PC-3 (cell line): Measurements from ENCODE around the gene CLASP1.

Experiments used
- CTCF ChIP-seq: fragments of 300-600 bp; sonication (generic); conservative IDR thresholded peaks from 2 replicates; pipeline ENCODE4 v1.5.1; 2017; ENCODE audit warnings: antibody characterized with exemption, low read depth, mild to moderate bottlenecking, low read length
- EZH2 ChIP-seq: fragments of 300-600 bp; sonication (generic); IDR thresholded peaks from one replicate; pipeline ENCODE4 v1.6.1; 2017; ENCODE audit warnings: antibody characterized with exemption, mild to moderate bottlenecking, low read length; ENCODE audit not compliant: unreplicated experiment
- EZH2phosphoT487 ChIP-seq: fragments of 300-600 bp; sonication (generic); IDR thresholded peaks from 2 replicates; pipeline ENCODE4 v1.6.1; 2018; ENCODE audit warnings: mild to moderate bottlenecking, antibody characterized with exemption, low read length, borderline replicate concordance

GRCh38 chr2:121647396-121647795 is 1.9 kb downstream of the CLASP1 start:
- TF ChIP-seq EZH2phosphoT487 (no peak), CTCF (no peak), EZH2 (no peak)
